K562 (cell line): Measurements from ENCODE around the gene PDIA4.

Source experiments
- CTCF ChIP-seq, 3 experiments: IDR thresholded peaks in 2 of 3; conservative IDR thresholded peaks in 1 of 3; 2 replicates each; pipeline ENCODE4 v1.5.1; 2011 to 2012; ENCODE audit warnings: low read length in 3 of 3, mild to moderate bottlenecking in 3 of 3, control low read depth in 2 of 3, improper control_type of control experiment in 1 of 3, inconsistent platforms in 1 of 3, low read depth in 1 of 3, mixed read lengths in 1 of 3, moderate library complexity in 1 of 3; ENCODE audit not compliant: insufficient read depth in 2 of 3
- HINFP ChIP-seq: fragments of 450-650 bp; conservative IDR thresholded peaks from 2 replicates; pipeline ENCODE4 v1.6.1; 2016; ENCODE audit warnings: missing genetic modification characterization, low read depth, mild to moderate bottlenecking, control low read depth, missing compliant biosample characterization
- MAZ ChIP-seq, 2 experiments: fragments of 450-650 bp in 1 of 2; sonication (generic) in 1 of 2; formaldehyde crosslinking; IDR thresholded peaks in 1 of 2; conservative IDR thresholded peaks in 1 of 2; 2 replicates each; pipeline versions ENCODE4 v1.4.0 to v1.5.0; 2020; ENCODE audit warnings: mild to moderate bottlenecking in 1 of 2, missing genetic modification reagents in 1 of 2
- POLR2A ChIP-seq: fragments of 450-650 bp; conservative IDR thresholded peaks from 2 replicates; pipeline ENCODE4 v1.6.1; 2016
- POLR2AphosphoS5 ChIP-seq: IDR thresholded peaks from 2 replicates; pipeline ENCODE4 v1.6.1; 2011; ENCODE audit warnings: mild to moderate bottlenecking, low read depth, low read length, moderate library complexity; ENCODE audit not compliant: control insufficient read depth, insufficient read depth
- SMARCB1 ChIP-seq: IDR thresholded peaks from 2 replicates; pipeline ENCODE4 v1.6.1; 2011; ENCODE audit warnings: improper control_type of control experiment, low read depth; ENCODE audit not compliant: insufficient read length
- SP2 ChIP-seq: IDR thresholded peaks from 2 replicates; pipeline ENCODE4 v1.6.1; 2011; ENCODE audit warnings: mild to moderate bottlenecking, low read depth, low read length, moderate library complexity; ENCODE audit not compliant: poor library complexity, severe bottlenecking; ENCODE audit errors: extremely low read depth
- STAT5B ChIP-seq: fragments of 250-450 bp; sonication (Bioruptor Pico); IDR thresholded peaks from 2 replicates; pipeline ENCODE4 v1.8.0; 2021; ENCODE audit warnings: mild to moderate bottlenecking, inconsistent platforms
- ZNF165 ChIP-seq: fragments of 250-450 bp; sonication (Bioruptor Pico); IDR thresholded peaks from 2 replicates; pipeline ENCODE4 v1.4.0; 2020; ENCODE audit warnings: borderline replicate concordance

- TF ChIP-seq MAZ (CRISPR knock-in tag; conservative IDR thresholded peaks at IDR 0.05 in 1 of 2, IDR thresholded peaks at IDR 0.05 in 1 of 2) (no peak), SP2 (no peak), ZNF165 (CRISPR knock-in tag) (no peak), STAT5B (no peak), POLR2AphosphoS5 (0 out of 2 replicates have a peak, but pooled peaks have one; percentile 8), POLR2A (no peak), SMARCB1 (no peak), CTCF (IDR thresholded peaks at IDR 0.05 in 2 of 3, conservative IDR thresholded peaks at IDR 0.05 in 1 of 3; ENCODE audit: insufficient read depth in 2 of 3, low read depth in 1 of 3, low read length in 3 of 3) (no peak), HINFP (tag) (no peak)
Observed at GRCh38 chr7:149022756-149023360, 5.4 kb downstream of the PDIA4 start.
